PC-3 (cell line): ENCODE results near the gene ACAP2. TPM values are rescaled to one million over a fixed set of nuclear protein-coding genes. Genes with fewer than 3 reads are reported as not detected.

Source experiments
- ATAC-seq: fragments of 200-7000 bp; cut with Tn5 transposase; 2 replicates; pipeline ENCODE4 v1.9.1; 2020; ENCODE audit warnings: mild to moderate bottlenecking, moderate library complexity
- BruUV-seq: library from RNA; stranded (reverse); fragments of 400-500 nt; replicated peaks from 2 replicates; lab custom pipeline; 2021; lab: Mats Ljungman, UMichigan
- CTCF ChIA-PET: fragments of 300-600 bp; sonication (Branson Sonifier 250); formaldehyde crosslinking; loops from one replicate; lab custom pipeline; 2022; ENCODE audit warnings: antibody characterized with exemption; lab: Charles Lee
- POLR2A ChIA-PET: fragments of 300-600 bp; sonication (Branson Sonifier 250); formaldehyde crosslinking; loops from one replicate; lab custom pipeline; 2022; ENCODE audit warnings: antibody characterized with exemption; ENCODE audit not compliant: unreplicated experiment; lab: Charles Lee
- DNase-seq: peaks from one replicate; pipeline ENCODE4 v3.0.0-alpha.2; 2015
- H2AFZ ChIP-seq: fragments of 300-600 bp; sonication (generic); 2 replicates; pipeline ENCODE4 v1.6.0; 2016; ENCODE audit warnings: antibody characterized with exemption, low read length
- H3F3A ChIP-seq: fragments of 300-600 bp; sonication (generic); one replicate; pipeline ENCODE4 v1.6.0; 2017; ENCODE audit warnings: antibody characterized with exemption, low read length, control low read depth, mild to moderate bottlenecking; ENCODE audit not compliant: unreplicated experiment
- H3K27ac ChIP-seq: fragments of 300-600 bp; sonication (generic); 2 replicates; pipeline ENCODE4 v1.5.1; 2016; ENCODE audit warnings: mild to moderate bottlenecking, low read length
- H3K27me3 ChIP-seq: fragments of 300-600 bp; sonication (generic); 2 replicates; pipeline ENCODE4 v1.6.1; 2016; ENCODE audit warnings: low read length, mixed read lengths
- H3K36me3 ChIP-seq: fragments of 300-600 bp; sonication (generic); 2 replicates; pipeline ENCODE4 v1.6.1; 2016; ENCODE audit warnings: low read depth, mixed run types, low read length, mixed read lengths
- H3K4me1 ChIP-seq: fragments of 300-600 bp; sonication (generic); 2 replicates; pipeline ENCODE4 v1.5.1; 2016; ENCODE audit warnings: low read length; ENCODE audit not compliant: insufficient read depth
- H3K4me2 ChIP-seq: fragments of 300-600 bp; sonication (generic); 2 replicates; pipeline ENCODE4 v1.6.0; 2016; ENCODE audit warnings: low read length
- H3K4me3 ChIP-seq: fragments of 300-600 bp; sonication (generic); 2 replicates; pipeline ENCODE4 v1.5.1; 2016; ENCODE audit warnings: mild to moderate bottlenecking, low read length, mixed read lengths
- H3K79me2 ChIP-seq: fragments of 300-600 bp; sonication (generic); 2 replicates; pipeline ENCODE4 v1.6.1; 2017; ENCODE audit warnings: low read length, mixed read lengths
- H3K9ac ChIP-seq: fragments of 300-600 bp; sonication (generic); 2 replicates; pipeline ENCODE4 v1.6.0; 2016; ENCODE audit warnings: mild to moderate bottlenecking, low read length
- H3K9me2 ChIP-seq: fragments of 300-600 bp; sonication (generic); replicated peaks from 2 replicates; pipeline ENCODE4 v1.6.1; 2016; ENCODE audit warnings: mixed run types, low read length, mixed read lengths
- H3K9me3 ChIP-seq: fragments of 300-600 bp; sonication (generic); 2 replicates; pipeline ENCODE4 v1.6.1; 2016; ENCODE audit warnings: low read length, mixed read lengths
- H4K20me1 ChIP-seq: fragments of 300-600 bp; sonication (generic); 2 replicates; pipeline ENCODE4 v1.6.1; 2016; ENCODE audit warnings: low read length, mixed read lengths
- EZH2 ChIP-seq: fragments of 300-600 bp; sonication (generic); IDR thresholded peaks from one replicate; pipeline ENCODE4 v1.6.1; 2017; ENCODE audit warnings: antibody characterized with exemption, mild to moderate bottlenecking, low read length; ENCODE audit not compliant: unreplicated experiment
- EZH2phosphoT487 ChIP-seq: fragments of 300-600 bp; sonication (generic); IDR thresholded peaks from 2 replicates; pipeline ENCODE4 v1.6.1; 2018; ENCODE audit warnings: mild to moderate bottlenecking, antibody characterized with exemption, low read length, borderline replicate concordance
- intact Hi-C: fragments of 100-400 bp; cut with micrococcal nuclease; formaldehyde crosslinking; loops from 2 replicates; pipeline ENCODE4 v1.9.0; 2023
- total RNA-seq: library from RNA; depleted of rRNA; stranded (reverse); fragments of >200 nt; gene quantifications from 2 replicates; pipeline ENCODE4 v1.2.3, GENCODE V29; 2014
- TF ChIP-seq, protein P1 (sequence below): fragments of 300-600 bp; sonication (generic); conservative IDR thresholded peaks from 2 replicates; pipeline ENCODE4 v1.5.1; 2017; ENCODE audit warnings: antibody characterized with exemption, low read depth, mild to moderate bottlenecking, low read length

Gene ACAP2
- total RNA-seq, 1 experiment from 2014 or later, result 33.5 TPM

DNA sequence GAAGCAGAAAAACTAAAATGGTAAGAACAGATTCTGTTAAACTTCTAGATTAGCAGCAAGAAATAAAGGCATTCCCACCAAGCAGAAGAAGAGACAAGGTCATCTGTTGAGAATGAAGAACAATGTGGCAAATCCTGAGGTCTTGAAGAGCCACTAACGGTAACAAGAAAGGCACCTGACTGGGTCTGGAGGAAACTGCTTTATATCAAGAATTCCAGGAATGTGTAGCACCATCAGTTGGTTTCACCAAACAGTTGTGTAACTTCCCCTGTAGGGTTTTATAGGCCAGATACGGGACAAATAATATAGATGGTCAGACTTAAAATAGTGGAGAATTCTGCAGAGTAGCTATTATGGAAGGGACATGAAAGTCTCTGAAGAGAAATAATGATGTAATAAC lies 57.3 kb downstream of the ACAP2 start:
- intact Hi-C loops, result no loop called here
- peak; percentile 56 for DNase-seq
- TF ChIP-seq EZH2phosphoT487 (no peak), EZH2 (no peak)
- TF ChIP-seq, protein P1, sequence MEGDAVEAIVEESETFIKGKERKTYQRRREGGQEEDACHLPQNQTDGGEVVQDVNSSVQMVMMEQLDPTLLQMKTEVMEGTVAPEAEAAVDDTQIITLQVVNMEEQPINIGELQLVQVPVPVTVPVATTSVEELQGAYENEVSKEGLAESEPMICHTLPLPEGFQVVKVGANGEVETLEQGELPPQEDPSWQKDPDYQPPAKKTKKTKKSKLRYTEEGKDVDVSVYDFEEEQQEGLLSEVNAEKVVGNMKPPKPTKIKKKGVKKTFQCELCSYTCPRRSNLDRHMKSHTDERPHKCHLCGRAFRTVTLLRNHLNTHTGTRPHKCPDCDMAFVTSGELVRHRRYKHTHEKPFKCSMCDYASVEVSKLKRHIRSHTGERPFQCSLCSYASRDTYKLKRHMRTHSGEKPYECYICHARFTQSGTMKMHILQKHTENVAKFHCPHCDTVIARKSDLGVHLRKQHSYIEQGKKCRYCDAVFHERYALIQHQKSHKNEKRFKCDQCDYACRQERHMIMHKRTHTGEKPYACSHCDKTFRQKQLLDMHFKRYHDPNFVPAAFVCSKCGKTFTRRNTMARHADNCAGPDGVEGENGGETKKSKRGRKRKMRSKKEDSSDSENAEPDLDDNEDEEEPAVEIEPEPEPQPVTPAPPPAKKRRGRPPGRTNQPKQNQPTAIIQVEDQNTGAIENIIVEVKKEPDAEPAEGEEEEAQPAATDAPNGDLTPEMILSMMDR, result no peak
- H3K27me3 ChIP-seq, result no peaks in the 10 kb centered on the region
- no peak overlapping the region for H3K27ac ChIP-seq
- no peaks in the 10 kb centered on the region for H3K9me2 ChIP-seq
- no peak overlapping the region for H3K4me3 ChIP-seq
- no peaks in the 10 kb centered on the region for H3K79me2 ChIP-seq
- H3K9ac ChIP-seq, result no peak overlapping the region
- CTCF ChIA-PET, result no interaction called here
- H3K4me1 ChIP-seq, result peaks cover 9% of the 10 kb centered on the region; the same call in 1 of the 2 replicates
- POLR2A ChIA-PET, result no interaction called here
- peak; percentile 40 for ATAC-seq
- H3F3A ChIP-seq, result no peaks in the 10 kb centered on the region
- no peaks in the 10 kb centered on the region for H3K9me3 ChIP-seq
- 0 out of 2 replicates have a peak, but pooled peaks cover 2% of the 10 kb centered on the region for H3K36me3 ChIP-seq
- no peaks in the 10 kb centered on the region for H4K20me1 ChIP-seq
- H2AFZ ChIP-seq, result no peak overlapping the region
- no peak overlapping the region for H3K4me2 ChIP-seq
- BruUV-seq, result no TSS peak

DNA sequence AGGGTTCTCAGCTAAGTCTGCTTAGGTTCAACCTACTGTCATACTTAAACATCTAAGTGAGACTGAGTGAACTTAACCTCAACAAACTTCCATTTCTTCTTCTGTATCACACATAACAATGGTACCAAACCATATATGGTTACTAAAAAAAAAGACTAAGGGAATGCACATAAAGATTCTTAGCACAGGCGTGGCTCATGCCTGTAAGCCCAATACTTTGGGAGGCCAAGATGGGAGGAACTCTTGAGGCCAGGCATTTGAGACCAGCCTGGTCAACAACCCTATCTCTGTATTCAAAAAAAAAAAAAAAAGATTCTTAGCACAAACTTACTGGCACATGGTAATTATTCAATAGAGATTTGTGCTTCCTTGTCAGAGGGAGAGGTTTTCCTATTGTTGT lies 57.9 kb downstream of the ACAP2 start:
- TF ChIP-seq EZH2phosphoT487 (no peak), EZH2 (no peak)
- TF ChIP-seq, protein P1, result no peak
- no peaks in the 10 kb centered on the region for H3K9me3 ChIP-seq
- H3K4me2 ChIP-seq, result no peak overlapping the region
- no peak overlapping the region for H3K4me3 ChIP-seq
- POLR2A ChIA-PET, result no interaction called here
- CTCF ChIA-PET, result no interaction called here
- ATAC-seq, result peak; percentile 35; the same call in 1 of the 2 replicates
- no peak overlapping the region for H3K27ac ChIP-seq
- no peaks in the 10 kb centered on the region for H3K27me3 ChIP-seq
- BruUV-seq, result no TSS peak
- no peak overlapping the region for H2AFZ ChIP-seq
- H3K9me2 ChIP-seq, result no peaks in the 10 kb centered on the region
- H3K36me3 ChIP-seq, result 0 out of 2 replicates have a peak, but pooled peaks cover 2% of the 10 kb centered on the region
- DNase-seq, result peak; percentile 37
- H3F3A ChIP-seq, result no peaks in the 10 kb centered on the region
- H3K9ac ChIP-seq, result no peak overlapping the region
- no peaks in the 10 kb centered on the region for H4K20me1 ChIP-seq
- intact Hi-C loops, result loop anchor here (5.0 kb wide), 1 partner anchor 57 kb away; the partner anchor contains the start of gene ACAP2
- H3K79me2 ChIP-seq, result no peaks in the 10 kb centered on the region
- peaks cover 9% of the 10 kb centered on the region; the same call in 1 of the 2 replicates for H3K4me1 ChIP-seq

DNA sequence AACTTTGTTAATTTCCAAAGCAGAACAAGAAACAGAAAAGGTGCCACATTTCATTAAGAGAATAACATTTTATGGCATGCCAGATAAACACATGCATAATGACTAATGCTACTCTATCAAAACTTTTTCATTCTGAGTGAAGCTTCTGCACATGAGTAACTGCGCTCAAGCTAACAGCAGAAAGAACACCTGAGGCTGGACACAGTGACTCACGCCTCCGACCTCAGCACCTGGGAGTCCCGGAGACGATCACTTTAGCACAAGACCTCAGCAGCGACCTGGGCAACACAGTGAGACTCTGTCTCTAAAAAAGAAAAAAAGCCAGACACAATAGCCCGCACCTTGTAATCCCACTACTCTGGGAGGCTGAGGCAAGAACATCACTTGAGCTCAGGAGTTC lies 70.6 kb downstream of the ACAP2 start:
- Histone ChIP-seq H3F3A (no peaks in the 10 kb centered on the region), H3K27ac (no peak overlapping the region), H3K79me2 (peaks cover 4% of the 10 kb centered on the region; the same call in 1 of the 2 replicates), H3K4me1 (no peaks in the 10 kb centered on the region), H3K9me3 (no peaks in the 10 kb centered on the region), H3K9ac (no peak overlapping the region), H3K9me2 (no peaks in the 10 kb centered on the region), H3K36me3 (no peaks in the 10 kb centered on the region), H2AFZ (no peak overlapping the region), H3K27me3 (no peaks in the 10 kb centered on the region), H4K20me1 (no peaks in the 10 kb centered on the region), H3K4me2 (no peak overlapping the region), H3K4me3 (no peak overlapping the region)
- ATAC-seq (peak; percentile 54), DNase-seq (peak; percentile 12)
- TF ChIP-seq, protein P1, result no peak
- no peak for TF ChIP-seq EZH2
- TF ChIP-seq EZH2phosphoT487, result no peak
- ChIA-PET CTCF (no interaction called here), POLR2A (no interaction called here)
- intact Hi-C loops, result no loop called here
- no TSS peak for BruUV-seq
